ENCODE measurements around the gene IL31. TPM values are rescaled to one million over a fixed set of nuclear protein-coding genes. Genes with fewer than 3 reads are reported as not detected.
"Not testable (repeated sequence)": the region's sequence is repeated elsewhere in the genome, so short reads cannot be mapped to it uniquely, and the experiment has no call there.

IL31 gene
- total RNA-seq (2014; rRNA removed; shearing (Covaris generic)), result not detected in 2 replicates

- no peak for DNase-seq (ENCODE audit: low spot score)
Observed at GRCh38 chr12:122174155-122174845, at the start of gene IL31. IL31 (minus strand) TSS chr12:122174221; CDS start chr12:122174172, 49 bp downstream.

DNA sequence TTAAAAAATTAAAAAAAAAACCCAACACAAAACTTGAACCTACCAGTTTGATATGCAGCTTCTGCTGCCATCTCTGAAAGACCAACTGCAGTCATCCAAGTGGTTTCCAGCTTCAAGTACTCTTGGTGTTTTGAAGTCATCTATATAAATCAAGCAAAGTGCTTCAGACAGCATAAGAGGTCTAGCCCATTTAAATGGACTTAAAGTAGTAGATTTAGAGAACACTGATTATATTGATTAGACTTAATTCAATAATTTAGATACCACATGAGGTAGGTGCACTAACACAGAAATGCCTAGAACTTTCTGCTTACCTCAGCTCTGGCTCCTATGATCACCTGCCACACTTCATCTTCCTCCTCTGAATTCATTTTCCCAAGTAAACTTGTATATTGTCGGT is 42.4 kb upstream of the IL31 start:
- no peak for DNase-seq (ENCODE audit: low spot score)

DNA sequence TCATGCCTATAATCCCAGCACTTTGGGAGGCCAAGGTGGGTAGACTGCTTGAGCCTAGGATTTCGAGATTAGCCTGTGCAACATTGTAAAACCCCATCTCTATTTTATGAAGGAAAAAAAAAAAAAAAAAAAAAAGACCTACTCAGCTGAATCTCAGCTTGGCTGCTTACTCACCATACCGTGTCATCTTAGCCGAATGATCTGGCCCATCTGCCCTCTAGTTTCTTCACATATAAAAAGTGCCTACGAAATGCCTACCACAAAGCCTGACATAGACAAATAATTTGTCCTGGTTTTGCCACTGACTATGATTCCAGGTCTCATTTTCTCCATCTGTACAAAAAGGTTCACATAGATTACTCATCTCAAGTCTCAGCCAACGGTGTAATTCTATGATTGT is 41.8 kb upstream of the IL31 start:
- DNase-seq (ENCODE audit: low spot score), result no peak

DNA sequence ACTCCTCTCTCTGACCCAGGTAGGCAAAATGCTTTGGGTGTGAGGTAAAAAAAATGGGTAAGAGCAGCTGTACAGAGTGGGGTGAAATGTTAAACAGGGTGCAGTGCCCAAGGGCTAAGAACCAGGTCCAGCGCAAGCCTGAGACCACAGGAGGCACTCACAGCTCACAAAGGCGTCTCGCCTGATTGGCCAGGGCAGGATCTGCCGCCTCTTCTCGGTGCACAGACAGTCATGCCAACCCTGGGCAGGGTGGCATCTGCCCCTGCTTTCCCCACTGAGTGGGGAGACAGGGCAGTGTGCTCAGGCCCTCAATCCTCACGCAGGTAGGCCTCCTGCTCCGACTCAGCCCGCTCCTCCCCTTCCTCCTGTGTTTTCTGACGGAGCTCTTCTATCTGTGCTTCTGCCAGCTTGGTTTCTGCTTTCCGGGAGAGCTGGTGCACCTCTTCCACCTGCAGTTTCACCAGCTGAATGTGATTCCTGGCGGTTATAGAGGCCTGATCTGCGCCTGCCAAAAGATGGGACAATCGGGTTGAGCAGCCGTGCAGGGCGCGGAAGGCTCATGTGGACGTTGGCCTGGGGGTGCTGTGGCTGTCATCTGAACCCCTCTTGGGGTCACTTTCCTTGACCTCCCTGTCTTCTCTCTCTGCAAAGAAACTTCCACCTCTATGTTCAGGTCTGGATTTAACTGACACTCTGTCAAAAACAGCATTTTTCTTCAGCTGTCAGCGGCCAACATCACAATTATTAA is 34.2 kb upstream of the IL31 start:
- no peak for DNase-seq (ENCODE audit: low spot score)

GRCh38 chr12:122207391-122207790 is 33.4 kb upstream of the IL31 start:
- no peak for DNase-seq (ENCODE audit: low spot score)

DNA sequence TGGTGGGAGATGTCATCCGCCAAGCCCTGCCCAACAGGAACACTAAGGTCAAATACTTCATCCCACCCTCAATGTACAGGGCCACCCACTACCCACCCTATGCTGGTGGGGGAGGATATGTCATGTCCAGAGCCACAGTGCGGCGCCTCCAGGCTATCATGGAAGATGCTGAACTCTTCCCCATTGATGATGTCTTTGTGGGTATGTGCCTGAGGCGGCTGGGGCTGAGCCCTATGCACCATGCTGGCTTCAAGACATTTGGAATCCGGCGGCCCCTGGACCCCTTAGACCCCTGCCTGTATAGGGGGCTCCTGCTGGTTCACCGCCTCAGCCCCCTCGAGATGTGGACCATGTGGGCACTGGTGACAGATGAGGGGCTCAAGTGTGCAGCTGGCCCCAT is 33.0 kb upstream of the IL31 start:
- DNase-seq (ENCODE audit: low spot score), result no peak

DNA sequence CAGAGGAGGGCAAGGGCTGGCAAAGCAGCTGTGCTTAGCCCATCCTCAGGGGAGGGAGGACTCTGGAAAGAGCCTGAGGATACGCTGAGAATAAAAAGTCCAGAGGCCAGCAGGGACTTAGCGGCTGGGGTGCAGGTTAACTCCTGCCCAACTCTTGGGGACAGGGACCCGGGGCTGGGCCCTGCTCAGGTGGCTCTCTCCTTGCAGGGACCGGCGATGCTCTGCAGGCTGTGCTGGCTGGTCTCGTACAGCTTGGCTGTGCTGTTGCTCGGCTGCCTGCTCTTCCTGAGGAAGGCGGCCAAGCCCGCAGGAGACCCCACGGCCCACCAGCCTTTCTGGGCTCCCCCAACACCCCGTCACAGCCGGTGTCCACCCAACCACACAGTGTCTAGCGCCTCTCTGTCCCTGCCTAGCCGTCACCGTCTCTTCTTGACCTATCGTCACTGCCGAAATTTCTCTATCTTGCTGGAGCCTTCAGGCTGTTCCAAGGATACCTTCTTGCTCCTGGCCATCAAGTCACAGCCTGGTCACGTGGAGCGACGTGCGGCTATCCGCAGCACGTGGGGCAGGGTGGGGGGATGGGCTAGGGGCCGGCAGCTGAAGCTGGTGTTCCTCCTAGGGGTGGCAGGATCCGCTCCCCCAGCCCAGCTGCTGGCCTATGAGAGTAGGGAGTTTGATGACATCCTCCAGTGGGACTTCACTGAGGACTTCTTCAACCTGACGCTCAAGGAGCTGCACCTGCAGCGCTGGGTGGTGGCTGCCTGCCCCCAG is 32.3 kb upstream of the IL31 start:
- DNase-seq (ENCODE audit: low spot score), result no peak

DNA sequence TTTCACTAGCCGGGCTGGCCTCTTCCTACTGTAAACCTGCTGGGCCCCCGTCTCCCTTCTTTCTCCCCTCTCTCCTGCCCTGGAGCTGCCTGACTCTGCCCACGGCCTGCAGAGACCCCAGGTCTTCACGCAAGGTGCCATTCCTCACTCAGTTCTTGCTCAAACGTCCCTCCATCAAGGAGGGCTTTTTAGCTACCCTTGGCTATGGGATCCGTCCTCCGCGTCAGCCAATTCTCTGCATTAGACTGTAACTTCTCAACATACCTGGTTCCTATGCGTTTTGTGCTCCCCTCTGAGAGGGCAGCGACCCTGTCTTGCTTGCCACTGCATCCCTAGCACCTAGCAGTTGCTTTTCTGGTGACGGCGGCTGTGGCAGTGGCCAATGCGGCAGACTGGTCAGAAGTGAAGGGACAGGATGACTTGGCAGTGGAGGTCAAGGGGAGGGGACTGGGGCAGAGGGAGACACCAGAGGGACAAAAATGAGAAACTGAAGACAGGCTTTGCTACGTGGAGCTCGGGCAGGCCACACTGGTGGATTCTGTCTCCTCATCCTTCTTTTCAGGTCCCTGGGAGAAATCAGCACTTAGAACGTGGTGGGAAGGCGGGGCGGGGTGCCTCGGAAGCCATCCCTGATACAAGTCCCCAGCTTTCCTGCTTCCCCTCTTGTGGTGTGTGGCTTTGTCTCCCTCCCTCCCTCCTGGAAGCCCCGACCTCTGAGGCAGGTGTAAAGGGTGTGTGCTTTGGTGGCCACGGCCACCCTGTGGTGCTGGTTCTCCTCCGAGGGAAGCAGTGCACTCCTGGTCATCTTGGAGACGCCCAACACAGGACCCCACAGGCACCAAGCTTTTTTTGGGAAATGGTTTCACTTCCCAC is 31.3 kb upstream of the IL31 start:
- no peak for DNase-seq (ENCODE audit: low spot score)

- no peak for DNase-seq (ENCODE audit: low spot score)
Observed at GRCh38 chr12:122204167-122205052, 30.4 kb upstream of the IL31 start.

DNA sequence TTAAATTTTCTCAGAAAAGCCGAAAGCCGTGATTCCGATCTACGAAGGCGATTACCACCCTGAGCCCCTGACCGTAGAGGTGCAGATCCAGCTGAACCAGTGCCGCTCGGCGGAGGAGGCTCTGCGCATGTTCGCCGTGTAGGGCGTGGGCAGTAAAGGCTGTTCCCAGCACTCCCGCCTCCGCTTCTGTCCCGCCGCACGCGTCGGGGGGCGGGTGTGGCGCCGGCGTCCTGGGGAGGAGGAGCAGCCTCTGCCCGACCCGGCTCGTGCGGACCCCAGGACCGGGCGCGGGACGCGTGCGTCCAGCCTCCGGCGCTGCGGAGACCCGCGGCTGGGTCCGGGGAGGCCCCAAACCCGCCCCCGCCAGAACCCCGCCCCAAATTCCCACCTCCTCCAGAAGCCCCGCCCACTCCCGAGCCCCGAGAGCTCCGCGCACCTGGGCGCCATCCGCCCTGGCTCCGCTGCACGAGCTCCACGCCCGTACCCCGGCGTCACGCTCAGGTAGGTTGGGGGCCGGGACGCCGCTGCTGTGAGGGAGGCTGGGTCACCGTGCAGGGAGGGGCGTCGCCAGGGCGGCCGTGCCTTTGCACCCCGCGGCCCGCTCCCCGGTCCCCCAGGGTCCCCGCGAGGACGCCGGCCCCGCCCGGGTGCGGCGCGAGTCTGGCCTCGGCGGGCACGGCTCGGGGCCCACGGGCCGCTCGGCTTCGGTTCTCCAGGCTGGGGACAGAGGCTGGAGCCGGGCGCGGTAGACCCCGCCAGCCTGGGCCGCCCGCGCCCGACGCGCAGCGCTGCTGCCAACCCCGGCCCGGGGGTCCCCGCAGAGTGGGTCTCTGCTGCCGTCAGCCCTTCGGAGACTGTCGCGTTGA is 29.5 kb upstream of the IL31 start, which contains the start of gene B3GNT4:
Gene B3GNT4 (plus strand): TSS at position 409 of the 866 bp plus-strand sequence. CDS start 910 bp downstream, outside the sequence.
- peak; percentile 37 for DNase-seq (ENCODE audit: low spot score)

DNA sequence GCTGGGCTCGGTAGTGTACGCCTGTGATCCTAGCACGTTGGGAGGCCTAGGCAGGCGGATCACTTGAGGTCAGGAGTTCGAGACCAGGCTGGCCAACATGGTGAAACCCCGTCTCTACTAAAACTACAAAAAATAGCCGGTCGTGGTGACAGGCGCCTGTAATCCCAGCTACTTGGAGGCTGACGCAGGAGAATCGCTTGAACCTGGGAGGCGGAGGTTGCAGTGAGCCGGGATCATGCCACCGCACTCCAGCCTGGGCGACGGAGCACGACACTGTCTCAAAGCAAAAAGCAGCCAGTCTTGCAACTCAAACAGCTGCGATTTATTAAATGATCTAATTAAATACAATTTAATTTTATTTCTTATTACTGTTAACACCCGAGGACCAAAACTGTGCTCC is 28.8 kb upstream of the IL31 start:
- not testable (repeated sequence) for DNase-seq (ENCODE audit: low spot score)

DNA sequence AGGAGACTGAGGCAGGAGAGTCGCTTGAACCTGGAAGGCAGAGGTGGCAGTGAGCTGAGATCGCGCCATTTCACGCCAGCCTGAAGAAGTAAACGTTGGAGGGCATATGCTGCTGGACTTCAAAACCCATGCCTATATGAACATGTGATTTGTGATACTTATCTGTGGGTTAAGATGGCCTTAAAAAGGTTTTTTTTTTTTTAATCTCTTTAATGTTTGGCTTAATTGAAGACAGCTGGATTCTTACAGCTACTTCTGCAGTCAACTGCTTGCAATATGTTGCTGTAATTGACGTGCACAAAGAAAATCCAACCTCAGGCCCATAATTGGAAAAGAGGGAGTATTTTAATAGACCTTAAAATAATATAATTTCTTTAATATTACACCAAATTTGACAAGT is 28.0 kb upstream of the IL31 start:
- DNase-seq (ENCODE audit: low spot score), result no peak

DNA sequence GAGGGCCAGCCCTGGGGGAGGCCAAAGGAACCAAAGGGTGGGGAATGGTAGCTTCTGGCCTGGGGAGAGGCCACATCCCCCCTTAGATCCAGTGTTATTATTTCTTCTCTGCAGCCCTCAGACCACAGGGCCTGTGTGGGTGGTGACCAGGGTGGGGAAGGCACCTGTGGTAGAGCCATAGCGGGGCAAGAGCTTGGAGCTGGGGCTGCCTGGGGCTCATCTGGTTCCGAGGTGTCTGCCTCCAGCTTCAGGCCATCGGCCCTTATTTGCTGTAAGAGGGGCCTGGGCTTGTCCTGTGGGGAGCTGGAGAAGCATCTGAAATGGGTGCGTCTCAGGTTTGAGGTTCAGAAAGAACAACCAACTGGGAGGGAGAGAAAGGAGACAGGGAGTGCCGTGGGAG is 27.4 kb upstream of the IL31 start:
- DNase-seq (ENCODE audit: low spot score), result no peak

GRCh38 chr12:122200541-122201175 is 26.6 kb upstream of the IL31 start:
- DNase-seq (ENCODE audit: low spot score), result no peak

DNA sequence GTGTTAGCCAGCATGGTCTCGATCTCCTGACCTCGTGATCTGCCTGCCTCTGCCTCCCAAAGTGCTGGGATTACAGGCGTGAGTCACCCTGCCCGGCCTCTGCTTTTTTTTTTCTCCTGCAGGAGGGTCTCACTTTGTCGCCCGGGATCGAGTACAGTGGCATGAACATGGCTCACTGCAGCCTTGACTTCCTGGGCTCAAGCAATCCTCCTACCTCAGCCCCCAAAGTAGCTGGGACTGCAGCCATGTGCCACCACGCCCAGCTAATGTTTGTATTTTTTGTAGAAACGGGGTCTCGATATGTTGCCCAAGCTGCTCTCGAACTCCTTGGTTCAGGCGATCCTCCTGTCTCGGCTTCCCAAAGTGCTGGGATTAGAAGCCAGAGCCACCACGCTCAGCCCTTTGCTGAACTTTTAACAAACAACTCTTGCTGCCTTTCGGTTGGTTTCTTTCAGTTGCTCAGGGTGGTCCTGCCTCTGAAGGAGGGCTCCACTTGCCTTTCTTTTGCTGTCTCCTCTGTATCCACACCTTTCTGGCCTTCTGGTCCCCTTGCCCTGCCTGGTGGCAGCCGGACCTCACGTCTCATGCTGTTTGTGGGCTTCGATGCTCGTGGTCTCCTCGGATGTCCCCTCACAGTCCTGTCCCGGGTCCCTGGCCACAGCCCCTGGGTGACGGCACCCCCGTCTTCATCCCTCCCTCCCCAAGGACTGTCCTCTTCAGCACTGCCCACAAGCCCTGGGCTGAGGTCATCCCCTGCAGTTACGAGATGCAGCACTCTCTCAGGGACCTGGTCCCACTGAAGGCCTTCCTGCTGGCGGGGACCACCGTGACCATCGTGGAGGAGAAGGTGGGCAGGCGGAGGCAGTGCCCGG is 25.7 kb upstream of the IL31 start:
- DNase-seq (ENCODE audit: low spot score), result no peak

GRCh38 chr12:122197612-122197966 is 23.6 kb upstream of the IL31 start:
- no peak for DNase-seq (ENCODE audit: low spot score)

DNA sequence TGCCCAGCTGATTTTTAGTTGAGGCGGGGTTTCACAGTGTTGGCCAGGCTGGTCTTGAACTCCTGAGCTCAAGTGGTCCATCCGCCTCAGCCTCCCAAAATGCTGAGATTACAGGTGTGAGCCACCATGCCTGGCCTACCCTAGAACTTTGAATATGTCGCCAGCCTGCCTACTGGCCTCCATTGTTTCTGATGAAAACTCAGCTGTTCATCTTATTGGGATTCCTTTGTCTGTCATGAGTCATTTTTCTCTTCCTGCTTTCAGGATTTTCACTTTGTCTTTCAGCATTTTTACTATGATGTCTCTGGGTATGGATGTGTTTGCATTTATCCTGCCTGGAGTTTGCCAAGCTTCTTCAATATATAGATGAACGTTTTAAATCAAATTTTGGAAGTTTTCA is 21.4 kb upstream of the IL31 start:
- DNase-seq (ENCODE audit: low spot score), result no peak

GRCh38 chr12:122194804-122195203 is 20.8 kb upstream of the IL31 start:
- DNase-seq (ENCODE audit: low spot score), result no peak
